Vagina (tissue), 2 donors: ENCODE results near the gene TMEM35B.

Experiments used
- CTCF ChIP-seq, 3 experiments: fragments of 450-650 bp in 2 of 3; fragments of 200-600 bp in 1 of 3; sonication (generic) in 1 of 3; IDR thresholded peaks; one replicate each; pipeline ENCODE4 v1.5.1; 2017 to 2019; ENCODE audit warnings: antibody characterized with exemption in 3 of 3, mild to moderate bottlenecking in 2 of 3, moderate library complexity in 2 of 3
- POLR2A ChIP-seq, 2 donors: fragments of 450-650 bp; IDR thresholded peaks; one replicate each; pipeline ENCODE4 v1.6.1; 2017; ENCODE audit warnings: antibody characterized with exemption in 2 of 2, mild to moderate bottlenecking in 2 of 2, moderate library complexity in 2 of 2
- POLR2AphosphoS5 ChIP-seq, 2 donors: sonication (generic); formaldehyde crosslinking; IDR thresholded peaks; one replicate each; pipeline ENCODE4 v1.9.0; 2017; ENCODE audit warnings: antibody characterized with exemption in 2 of 2, mild to moderate bottlenecking in 2 of 2, low read depth in 1 of 2; ENCODE audit not compliant: insufficient read depth in 1 of 2

- TF ChIP-seq CTCF (IDR thresholded peaks at IDR 0.05) (no peak), POLR2AphosphoS5 (IDR thresholded peaks at IDR 0.05; ENCODE audit: insufficient read depth in 1 of 2, low read depth in 1 of 2) (no peak), POLR2A (IDR thresholded peaks at IDR 0.05) (no peak)
Observed at GRCh38 chr1:34975771-34976170, 9.4 kb downstream of the TMEM35B start.
